ENCODE data around the gene FXN. TPM values are rescaled to one million over a fixed set of nuclear protein-coding genes. Genes with fewer than 3 reads are reported as not detected.

The FXN gene
- total RNA-seq, 1 donor from 2014 or later: 22.7 TPM

- H3K27me3 ChIP-seq (ENCODE audit: insufficient read depth, low read length): no peaks in the 10 kb centered on the region
- TF ChIP-seq EZH2 (IDR thresholded peaks at IDR 0.05; ENCODE audit: insufficient read depth, low read length) (no peak), CTCF (IDR thresholded peaks at IDR 0.05; ENCODE audit: insufficient read depth, low read depth, low read length) (no peak)
- no peak for FAIRE-seq
- H3K27me3 Mint-ChIP-seq (ENCODE audit: low read depth, unreplicated experiment): no peaks in the 10 kb centered on the region
- H3K4me3 ChIP-seq (ENCODE audit: insufficient read depth, low read depth, low read length): no peak overlapping the region
- H3K4me3 Mint-ChIP-seq (ENCODE audit: unreplicated experiment): no peak overlapping the region
- H2AFZ ChIP-seq (ENCODE audit: low read depth, low read length): no peak overlapping the region
- H3K36me3 ChIP-seq (ENCODE audit: insufficient read depth, low read length): peaks cover 15% of the 10 kb centered on the region
- H3K4me1 Mint-ChIP-seq (ENCODE audit: low read depth, unreplicated experiment): peaks cover 9% of the 10 kb centered on the region
- no peaks in the 10 kb centered on the region for H3K9me3 Mint-ChIP-seq (ENCODE audit: unreplicated experiment)
- no peak overlapping the region for H3K27ac ChIP-seq (ENCODE audit: low read depth, low read length)
- peaks cover 9% of the 10 kb centered on the region for H3K36me3 Mint-ChIP-seq (ENCODE audit: low read depth, unreplicated experiment)
- H3K27ac Mint-ChIP-seq (ENCODE audit: unreplicated experiment): peak overlapping the region; percentile 14
- peaks cover 42% of the 10 kb centered on the region for H4K20me1 ChIP-seq (ENCODE audit: insufficient read depth, low read length)
- peaks cover 27% of the 10 kb centered on the region for H3K79me2 ChIP-seq (ENCODE audit: insufficient read depth, low read length)
- H3K9ac ChIP-seq (ENCODE audit: low read length): no peak overlapping the region
- DNase-seq (ENCODE audit: low read depth): peak; percentile 45
- H3K4me1 ChIP-seq (ENCODE audit: insufficient read depth, low read length): peaks cover 5% of the 10 kb centered on the region
- no peak overlapping the region for H3K4me2 ChIP-seq (ENCODE audit: low read length)
- no peaks in the 10 kb centered on the region for H3K9me3 ChIP-seq (ENCODE audit: insufficient read depth, low read depth, low read length)
Observed at GRCh38 chr9:69044240-69045219, 9.0 kb downstream of the FXN start.

- no peaks in the 10 kb centered on the region for H3K27me3 ChIP-seq (ENCODE audit: insufficient read depth, low read length)
- TF ChIP-seq EZH2 (IDR thresholded peaks at IDR 0.05; ENCODE audit: insufficient read depth, low read length) (no peak), CTCF (IDR thresholded peaks at IDR 0.05; ENCODE audit: insufficient read depth, low read depth, low read length) (no peak)
- Mint-ChIP-seq H3K27me3 (ENCODE audit: low read depth, unreplicated experiment) (no peaks in the 10 kb centered on the region), H3K4me3 (ENCODE audit: unreplicated experiment) (no peak overlapping the region), H3K27ac (ENCODE audit: unreplicated experiment) (no peak overlapping the region), H3K4me1 (ENCODE audit: low read depth, unreplicated experiment) (peaks cover 9% of the 10 kb centered on the region), H3K9me3 (ENCODE audit: unreplicated experiment) (no peaks in the 10 kb centered on the region), H3K36me3 (ENCODE audit: low read depth, unreplicated experiment) (peaks cover 8% of the 10 kb centered on the region)
- no peak overlapping the region for H3K27ac ChIP-seq (ENCODE audit: low read depth, low read length)
- peaks cover 16% of the 10 kb centered on the region for H3K79me2 ChIP-seq (ENCODE audit: insufficient read depth, low read length)
- H2AFZ ChIP-seq (ENCODE audit: low read depth, low read length): no peak overlapping the region
- no peak for DNase-seq (ENCODE audit: low read depth)
- H3K4me3 ChIP-seq (ENCODE audit: insufficient read depth, low read depth, low read length): no peak overlapping the region
- no peaks in the 10 kb centered on the region for H3K9me3 ChIP-seq (ENCODE audit: insufficient read depth, low read depth, low read length)
- FAIRE-seq: no peak
- no peak overlapping the region for H3K9ac ChIP-seq (ENCODE audit: low read length)
- peaks cover 39% of the 10 kb centered on the region for H4K20me1 ChIP-seq (ENCODE audit: insufficient read depth, low read length)
- peaks cover 16% of the 10 kb centered on the region for H3K36me3 ChIP-seq (ENCODE audit: insufficient read depth, low read length)
- no peak overlapping the region for H3K4me2 ChIP-seq (ENCODE audit: low read length)
- H3K4me1 ChIP-seq (ENCODE audit: insufficient read depth, low read length): peaks cover 5% of the 10 kb centered on the region
Observed at GRCh38 chr9:69045821-69046220, 10.3 kb downstream of the FXN start.

- no peaks in the 10 kb centered on the region for H3K27me3 Mint-ChIP-seq (ENCODE audit: low read depth, unreplicated experiment)
- H3K79me2 ChIP-seq (ENCODE audit: insufficient read depth, low read length): peaks cover 7% of the 10 kb centered on the region
- H3K27ac Mint-ChIP-seq (ENCODE audit: unreplicated experiment): no peak overlapping the region
Observed at GRCh38 chr9:69046723-69047122, 11.2 kb downstream of the FXN start.

More at GRCh38 chr9:69046723-69047122, 11.2 kb downstream of the FXN start:
- H3K27me3 ChIP-seq (ENCODE audit: insufficient read depth, low read length): no peaks in the 10 kb centered on the region
- peaks cover 5% of the 10 kb centered on the region for H3K4me1 ChIP-seq (ENCODE audit: insufficient read depth, low read length)
- no peak for DNase-seq (ENCODE audit: low read depth)
- no peak for FAIRE-seq
- H2AFZ ChIP-seq (ENCODE audit: low read depth, low read length): no peak overlapping the region
- H3K27ac ChIP-seq (ENCODE audit: low read depth, low read length): no peak overlapping the region
- no peak overlapping the region for H3K9ac ChIP-seq (ENCODE audit: low read length)
- Mint-ChIP-seq H3K9me3 (ENCODE audit: unreplicated experiment) (no peaks in the 10 kb centered on the region), H3K4me1 (ENCODE audit: low read depth, unreplicated experiment) (peaks cover 9% of the 10 kb centered on the region), H3K4me3 (ENCODE audit: unreplicated experiment) (no peak overlapping the region), H3K36me3 (ENCODE audit: low read depth, unreplicated experiment) (peaks cover 8% of the 10 kb centered on the region)
- no peaks in the 10 kb centered on the region for H3K9me3 ChIP-seq (ENCODE audit: insufficient read depth, low read depth, low read length)
- no peak overlapping the region for H3K4me2 ChIP-seq (ENCODE audit: low read length)
- peaks cover 30% of the 10 kb centered on the region for H4K20me1 ChIP-seq (ENCODE audit: insufficient read depth, low read length)
- H3K36me3 ChIP-seq (ENCODE audit: insufficient read depth, low read length): peaks cover 16% of the 10 kb centered on the region
- no peak overlapping the region for H3K4me3 ChIP-seq (ENCODE audit: insufficient read depth, low read depth, low read length)
- no peak for TF ChIP-seq EZH2 (IDR thresholded peaks at IDR 0.05; ENCODE audit: insufficient read depth, low read length)
- no peak for TF ChIP-seq CTCF (IDR thresholded peaks at IDR 0.05; ENCODE audit: insufficient read depth, low read depth, low read length)
